Inflammatory macrophage (primary cell): ENCODE measurements around the gene EBP.
"Not testable (repeated sequence)": the region's sequence is repeated elsewhere in the genome, so short reads cannot be mapped to it uniquely, and the experiment has no call there.

ENCODE experiments used
- DNase-seq, 2 donors: peaks; one replicate each; pipeline ENCODE4 v3.0.0-alpha.2; 2020 to 2022

EBP gene

GRCh38 chrX:48525853-48526252, 4.2 kb downstream of the EBP start:
- DNase-seq = not testable (repeated sequence)

GRCh38 chrX:48530736-48531135, 9.1 kb downstream of the EBP start:
- DNase-seq = no peak

DNA sequence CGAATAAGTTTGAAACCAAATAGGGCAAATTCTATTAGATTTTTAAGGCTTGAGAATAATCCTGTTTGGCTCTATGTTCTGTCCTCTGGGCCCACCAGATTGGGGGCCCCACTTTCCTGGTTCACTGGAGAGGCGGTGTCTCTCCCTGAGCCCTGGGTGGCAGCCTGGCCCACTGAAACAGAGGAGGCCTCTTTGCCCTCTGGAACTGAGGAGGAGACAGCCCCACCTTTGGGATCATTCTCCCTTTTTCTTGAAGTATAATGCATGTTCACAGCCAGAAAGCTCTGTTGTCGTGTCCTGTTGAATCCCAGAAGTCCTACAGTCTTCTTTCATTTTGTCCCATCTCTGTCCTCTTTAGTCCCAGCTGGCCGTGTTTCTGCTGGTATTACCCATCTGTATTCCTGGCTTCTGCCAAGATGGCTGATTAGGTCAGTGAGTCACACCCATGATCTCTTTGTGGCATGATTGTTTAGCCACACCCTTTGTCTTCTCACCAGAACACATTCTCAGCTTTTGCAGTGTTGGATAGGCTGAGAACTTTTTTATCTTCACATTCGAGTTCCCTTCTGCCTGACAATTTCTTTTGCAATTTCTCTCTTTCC, 9.9 kb downstream of the EBP start:
- DNase-seq = peak in 1 of 2 donors; percentile 23

- DNase-seq = no peak
Observed at GRCh38 chrX:48532161-48532560, 10.6 kb downstream of the EBP start.

- no peak for DNase-seq
Observed at GRCh38 chrX:48533165-48533564, 11.6 kb downstream of the EBP start.

DNA sequence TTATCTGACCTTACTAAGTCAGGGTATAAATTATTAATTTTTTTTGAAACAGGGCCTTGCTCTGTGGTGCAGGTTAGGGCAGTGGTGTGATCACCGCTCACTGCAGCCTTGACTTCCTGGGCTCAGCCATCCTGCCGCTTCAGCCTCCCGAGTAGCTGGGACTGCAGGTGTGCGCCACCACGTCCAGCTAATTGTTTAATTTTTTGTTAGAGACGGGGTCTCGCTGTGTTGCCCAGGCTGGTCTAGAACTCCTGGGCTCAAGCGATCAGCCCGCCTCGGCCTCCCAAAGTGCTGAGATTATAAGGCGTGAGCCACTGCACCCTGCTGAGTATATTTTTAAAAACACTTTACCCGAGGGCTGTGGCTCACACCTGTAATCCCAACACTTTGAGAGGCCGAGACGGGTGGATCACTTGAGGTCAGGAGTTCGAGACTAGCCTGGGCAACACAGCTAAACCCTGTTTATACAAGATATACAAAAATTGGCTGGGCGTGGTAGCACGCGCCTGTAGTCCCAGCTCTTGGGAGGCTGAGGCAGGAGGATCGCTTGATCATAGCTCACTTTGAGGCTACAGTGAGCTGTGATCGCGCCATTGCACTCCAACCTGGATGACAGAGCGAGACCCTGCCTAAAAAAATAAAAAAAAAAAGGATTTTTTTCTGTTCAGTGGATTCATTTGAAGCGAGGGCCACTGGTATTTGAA, 17.2 kb downstream of the EBP start:
- DNase-seq = no peak

DNA sequence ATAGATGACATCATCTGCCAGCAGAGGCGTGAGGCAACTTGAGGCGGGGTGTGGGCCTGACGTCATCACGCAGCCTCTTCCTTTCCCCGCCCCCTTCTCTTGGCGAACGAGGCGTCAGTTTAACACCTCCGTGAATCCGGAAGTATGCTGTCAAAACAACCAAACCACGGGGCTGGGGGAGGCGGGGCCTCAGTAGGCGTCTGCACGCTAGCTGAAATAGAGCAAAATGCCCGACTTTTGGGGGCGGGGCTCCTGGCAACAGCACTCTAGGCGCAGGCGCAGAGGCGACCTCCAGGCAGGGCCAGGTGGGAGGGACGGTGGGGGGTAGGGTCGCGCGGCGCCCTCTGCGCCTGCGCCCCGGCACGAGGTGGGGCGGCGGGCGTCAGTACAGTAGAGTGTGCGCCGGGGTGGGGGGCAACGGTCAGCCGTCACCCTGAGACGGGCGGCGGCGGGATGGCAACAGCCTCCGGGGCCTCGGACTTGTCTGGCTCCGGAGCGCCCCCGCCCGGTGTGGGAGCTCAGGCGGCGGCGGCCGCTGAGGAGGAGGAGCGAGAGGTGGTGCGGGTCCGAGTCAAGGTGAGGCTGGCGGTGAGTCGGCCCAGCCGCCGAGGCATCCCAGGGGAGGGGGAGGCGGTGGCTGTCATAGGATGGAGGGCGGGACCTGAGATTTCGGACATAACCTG, 17.9 kb downstream of the EBP start, which contains the start of gene TBC1D25:
TBC1D25 (plus strand) TSS at position 370 of the 683 bp plus-strand sequence; CDS start at position 454, 84 bp downstream.
- DNase-seq = peak; percentile 97 to 98

- peak; percentile 58 to 74 for DNase-seq
Observed at GRCh38 chrX:48540028-48540375, 18.4 kb downstream of the EBP start.

DNA sequence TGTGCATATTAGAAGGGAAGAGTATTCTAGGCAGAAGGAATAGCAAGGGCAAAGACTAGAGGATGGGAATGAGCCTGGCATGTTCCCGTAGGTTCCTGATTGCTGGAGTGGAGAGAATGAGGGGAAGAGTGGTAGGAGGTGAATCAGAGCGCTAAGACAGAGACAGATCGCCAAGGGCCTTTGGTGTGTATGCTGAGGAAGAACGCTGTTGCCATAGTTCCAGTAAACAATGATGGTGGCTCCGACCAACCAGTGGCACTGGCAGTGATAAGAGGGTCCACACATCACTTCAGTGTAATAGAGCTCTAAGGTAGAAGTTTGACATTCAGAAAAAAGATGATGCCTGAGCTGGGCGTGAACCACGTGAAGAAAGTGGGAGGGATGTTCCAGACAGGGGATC, 18.9 kb downstream of the EBP start:
- no peak for DNase-seq

DNA sequence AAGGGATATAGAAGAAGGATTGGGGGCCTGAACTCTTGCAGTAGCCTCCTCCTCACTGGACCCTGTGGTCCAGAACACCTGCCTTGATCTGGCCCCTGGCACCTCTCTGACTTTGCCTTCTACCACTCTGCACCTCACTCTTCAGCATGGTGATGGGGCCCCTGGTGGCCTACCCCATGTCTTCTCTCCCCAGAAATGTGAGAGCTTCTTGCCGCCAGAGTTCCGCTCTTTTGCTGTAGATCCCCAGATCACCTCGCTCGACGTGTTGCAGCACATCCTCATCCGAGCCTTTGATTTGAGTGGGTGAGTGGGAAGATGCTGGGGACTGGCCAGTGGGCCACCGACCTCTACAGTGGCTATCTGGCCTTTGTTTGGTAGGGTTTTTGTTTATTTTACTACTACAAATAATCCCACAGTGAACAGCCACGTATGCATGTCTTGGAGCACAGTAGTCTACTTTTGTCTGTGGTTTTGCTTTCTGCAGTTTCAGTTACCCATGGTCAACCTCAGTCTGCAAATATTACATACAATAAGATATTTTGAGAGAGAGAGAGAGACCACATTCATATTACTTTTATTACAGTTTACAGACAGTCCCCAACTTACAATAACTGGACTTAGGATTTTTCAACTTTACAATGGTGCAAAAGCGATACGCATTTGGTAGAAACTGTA, 19.7 kb downstream of the EBP start:
- no peak for DNase-seq

GRCh38 chrX:48548871-48549270, 27.3 kb downstream of the EBP start:
- DNase-seq = no peak

GRCh38 chrX:48555731-48556325, 34.2 kb downstream of the EBP start:
- not testable (repeated sequence) for DNase-seq

DNA sequence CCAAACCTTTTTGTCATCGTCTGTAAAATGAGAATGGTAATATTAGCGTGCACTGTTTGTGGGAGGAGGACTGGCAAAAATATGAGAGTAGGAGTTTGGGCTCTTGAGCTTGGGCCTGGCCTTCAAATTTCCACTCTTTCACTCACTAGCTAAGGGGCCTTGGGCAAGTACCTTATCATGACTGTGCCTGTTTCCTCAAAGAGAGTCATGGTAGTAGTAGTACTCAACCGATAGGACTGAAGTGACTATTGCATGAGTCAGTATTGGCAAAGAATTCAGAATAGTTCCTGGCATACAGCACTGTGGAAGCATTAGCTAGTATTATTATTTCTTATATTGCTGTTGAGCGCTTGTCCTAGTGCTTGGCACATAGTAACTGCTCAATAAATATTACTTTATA, 36.7 kb downstream of the EBP start:
- DNase-seq = peak in 1 of 2 donors; percentile 0

GRCh38 chrX:48559636-48560035, 38.0 kb downstream of the EBP start:
- DNase-seq = no peak

- DNase-seq = no peak
Observed at GRCh38 chrX:48560056-48560455, 38.4 kb downstream of the EBP start.

DNA sequence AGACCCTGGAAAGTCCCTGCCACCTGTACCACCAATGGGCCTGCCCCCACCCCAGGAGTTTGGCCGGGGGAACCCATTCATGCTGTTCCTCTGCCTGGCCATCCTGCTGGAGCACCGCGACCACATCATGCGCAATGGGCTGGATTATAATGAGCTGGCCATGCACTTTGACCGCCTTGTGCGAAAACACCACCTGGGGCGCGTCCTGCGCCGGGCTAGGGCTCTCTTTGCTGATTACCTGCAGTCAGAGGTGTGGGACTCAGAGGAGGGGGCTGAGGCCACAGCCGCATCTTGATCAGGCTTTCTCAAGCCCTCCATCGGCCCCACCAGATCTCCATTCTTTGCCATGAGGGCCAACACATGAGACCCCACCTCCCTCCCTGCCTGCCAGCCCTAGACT, 39.1 kb downstream of the EBP start:
- DNase-seq = no peak

- DNase-seq = peak; percentile 33 to 44
Observed at GRCh38 chrX:48569958-48570357, 48.4 kb downstream of the EBP start.

DNA sequence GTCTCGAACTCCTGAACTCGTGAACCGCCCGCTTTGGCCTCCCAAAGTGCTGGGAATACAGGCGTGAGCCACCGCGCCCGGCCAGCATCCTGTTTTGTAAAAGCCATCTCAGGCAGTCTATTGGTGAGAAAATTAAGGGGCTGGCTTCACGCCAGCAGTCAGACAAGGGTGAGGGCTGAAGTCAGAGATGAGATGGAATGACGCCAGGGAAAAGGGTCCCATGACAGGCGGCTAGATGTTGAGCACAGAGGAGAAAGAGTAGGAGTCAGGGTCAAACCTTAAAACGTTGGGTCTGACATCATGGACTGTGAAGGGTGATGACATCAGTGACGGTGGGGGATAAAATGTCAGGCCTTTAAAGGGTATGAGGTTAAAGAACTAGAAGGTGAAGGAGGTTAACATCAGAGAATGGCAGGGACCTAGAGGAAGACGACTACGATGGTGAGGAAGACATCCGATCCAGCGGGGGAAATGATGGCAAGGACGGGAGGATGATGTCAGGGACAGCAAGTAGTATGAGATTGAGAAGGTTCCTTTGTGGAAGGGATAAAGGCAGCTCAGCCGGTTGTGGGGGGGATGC, 52.2 kb downstream of the EBP start:
- no peak for DNase-seq

GRCh38 chrX:48574270-48575266, 53.0 kb downstream of the EBP start, which contains the start of gene RBM3:
Gene RBM3, plus strand, starts transcription at chrX:48574484. Its CDS starts 697 bp downstream, at chrX:48575181.
- DNase-seq = peak; percentile 95

DNA sequence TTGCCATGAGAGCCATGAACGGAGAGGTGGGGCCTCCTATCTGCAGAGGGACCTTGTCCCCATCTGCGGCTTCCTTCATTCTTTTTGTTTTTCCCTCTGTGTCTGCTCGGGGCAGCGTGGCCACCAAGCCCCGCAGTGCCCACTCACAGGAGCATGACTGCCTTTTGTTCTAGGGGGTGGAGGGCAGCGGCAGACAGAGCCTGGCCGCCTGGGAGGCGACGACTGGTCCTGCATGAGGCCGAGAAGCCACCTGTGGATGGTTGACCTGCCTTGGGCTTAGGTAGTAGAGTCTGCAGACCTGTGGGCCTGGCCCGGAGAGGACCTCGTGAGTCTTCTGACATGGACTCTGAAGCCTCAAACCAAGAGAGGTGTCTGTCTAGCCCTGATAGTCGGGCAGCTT, 54.0 kb downstream of the EBP start:
- no peak for DNase-seq

DNA sequence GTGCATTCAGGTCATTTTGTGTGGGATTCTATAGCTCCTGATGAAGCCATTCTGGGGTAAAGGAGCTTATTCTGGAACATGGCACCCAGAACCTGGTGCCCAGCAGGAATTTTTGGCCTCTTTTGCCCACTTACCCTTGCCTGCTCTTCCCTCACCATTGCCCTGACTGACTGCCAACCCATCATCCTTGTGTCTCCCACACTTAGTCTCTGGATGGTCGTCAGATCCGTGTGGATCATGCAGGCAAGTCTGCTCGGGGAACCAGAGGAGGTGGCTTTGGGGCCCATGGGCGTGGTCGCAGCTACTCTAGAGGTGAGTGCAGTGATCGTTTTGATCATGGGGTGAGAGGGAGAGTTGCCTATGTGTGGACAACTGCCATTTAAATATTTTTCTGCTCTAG, 54.5 kb downstream of the EBP start:
- DNase-seq = no peak
